Measurements from ENCODE around the gene BUB3. TPM values are rescaled to one million over a fixed set of nuclear protein-coding genes. Genes with fewer than 3 reads are reported as not detected.

The BUB3 gene
- total and polyA plus RNA-seq, 2 of the 8 experiments (the other 6 are each of a cell fraction or from before 2014, with no cell fraction given) = 183 to 207 TPM

- TF ChIP-seq CTCF (IDR thresholded peaks at IDR 0.05; ENCODE audit: control extremely low read depth in 1 of 3, insufficient read depth in 1 of 3, low read depth in 1 of 3, low read length in 3 of 3) (no peak), SIRT6 (IDR thresholded peaks at IDR 0.05; ENCODE audit: low read length) (no peak)
Measured at GRCh38 chr10:123129618-123130271, 24.5 kb upstream of the BUB3 start (continued).

Data from H1 (cell line).